Stimulated activated CD4-positive, alpha-beta T cell treated with anti-CD3 and anti-CD28 coated beads, Interleukin-15, amount 100 ng/mL, for 24 hours (primary cell): Measurements from ENCODE around the gene IQSEC2.
A peak's percentile ranks its signal among the peaks of the same experiment; 100 is the strongest.

Source experiments
- DNase-seq: peaks from one replicate; pipeline ENCODE4 v3.0.0-alpha.2; 2020

Gene IQSEC2

DNA sequence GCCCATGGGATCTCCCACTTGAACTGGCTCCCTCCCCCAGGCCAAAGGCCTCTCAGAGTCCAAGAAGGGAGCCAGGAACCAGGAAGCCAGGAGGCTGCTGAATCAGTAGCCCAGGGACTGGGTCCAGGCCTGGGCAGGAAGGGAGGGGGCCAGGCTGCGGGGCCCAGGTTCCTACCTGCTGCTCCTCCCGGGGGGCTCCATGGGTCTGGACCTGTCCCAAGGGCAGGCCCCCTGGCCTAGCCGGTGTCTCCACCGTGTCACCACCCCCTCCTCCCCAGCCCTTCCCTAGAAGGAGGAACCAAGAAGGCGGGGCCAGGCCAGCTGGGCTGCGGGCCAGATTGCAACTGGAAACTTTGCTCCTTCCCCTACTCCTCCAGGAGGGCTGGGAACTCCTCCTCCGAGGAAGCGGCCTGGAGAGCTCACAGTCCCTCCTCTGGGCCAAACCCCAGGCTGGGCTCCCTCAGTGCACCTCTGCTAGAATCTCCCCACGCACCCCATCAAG is at the start of gene IQSEC2:
TSS of gene IQSEC2 (minus strand) at position 264 of the 502 bp plus-strand sequence.
- DNase-seq = no peak

GRCh38 chrX:53330331-53330730 is 48.9 kb upstream of the IQSEC2 start:
- DNase-seq = no peak

DNA sequence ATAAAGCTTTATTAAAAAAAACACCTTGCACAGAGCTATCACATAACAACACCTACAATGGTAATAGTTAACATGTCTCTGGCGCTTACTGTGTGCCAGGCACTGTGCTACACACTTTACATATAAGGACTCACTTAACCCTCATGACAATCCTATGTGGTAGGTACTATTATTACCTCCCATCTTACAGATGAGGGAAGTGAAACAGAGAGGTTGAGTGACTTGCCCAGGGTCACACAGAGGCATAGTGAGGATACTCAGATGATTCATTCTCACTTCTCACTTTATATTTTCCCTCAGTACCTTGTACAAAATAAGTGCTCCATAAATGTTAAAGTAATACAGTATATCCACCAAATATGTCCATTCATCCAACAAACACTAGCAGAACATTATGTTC is 43.4 kb upstream of the IQSEC2 start:
- no peak for DNase-seq

DNA sequence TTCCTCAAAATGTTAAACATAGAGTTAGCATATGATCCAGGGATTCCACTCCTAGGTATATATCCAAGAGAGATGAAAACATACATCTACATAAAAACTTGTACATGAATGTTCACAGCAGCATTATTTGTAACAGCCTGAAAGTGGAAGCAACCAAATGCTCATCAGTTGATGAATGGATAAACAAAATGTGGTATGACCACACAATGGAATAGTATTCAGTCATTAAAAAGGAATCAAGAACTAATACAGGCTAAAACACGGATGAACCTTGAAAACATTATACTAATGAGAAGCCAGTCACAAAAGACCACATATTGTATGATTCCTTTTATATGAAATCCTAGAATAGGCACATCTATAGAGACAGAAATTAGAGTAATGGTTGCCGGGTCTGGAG is 42.7 kb upstream of the IQSEC2 start:
- DNase-seq = no peak

DNA sequence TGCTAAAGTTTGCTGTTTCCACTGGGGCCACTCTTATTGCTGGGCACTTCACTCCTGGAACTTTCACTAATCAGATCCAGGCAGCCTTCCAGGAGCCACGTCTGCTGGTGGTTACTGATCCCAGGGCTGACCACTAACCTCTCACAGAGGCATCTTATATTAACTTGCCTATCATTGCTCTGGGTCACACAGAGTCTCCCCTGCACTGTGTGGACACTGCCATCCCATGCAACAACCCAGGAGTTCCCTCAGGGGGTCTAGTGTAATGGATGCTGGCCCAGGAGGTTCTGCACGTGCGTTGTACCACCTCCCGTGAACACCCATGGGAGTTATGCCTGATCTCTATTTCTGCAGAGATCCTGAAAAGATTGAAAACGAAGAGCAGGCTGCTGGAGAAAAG is 41.8 kb upstream of the IQSEC2 start:
- no peak for DNase-seq

- no peak for DNase-seq
Observed at GRCh38 chrX:53321943-53322497, 40.6 kb upstream of the IQSEC2 start.

GRCh38 chrX:53321230-53321942 is 40.0 kb upstream of the IQSEC2 start:
- peak; percentile 26 for DNase-seq

- DNase-seq = peak; percentile 19
Observed at GRCh38 chrX:53320543-53321229, 39.3 kb upstream of the IQSEC2 start.

DNA sequence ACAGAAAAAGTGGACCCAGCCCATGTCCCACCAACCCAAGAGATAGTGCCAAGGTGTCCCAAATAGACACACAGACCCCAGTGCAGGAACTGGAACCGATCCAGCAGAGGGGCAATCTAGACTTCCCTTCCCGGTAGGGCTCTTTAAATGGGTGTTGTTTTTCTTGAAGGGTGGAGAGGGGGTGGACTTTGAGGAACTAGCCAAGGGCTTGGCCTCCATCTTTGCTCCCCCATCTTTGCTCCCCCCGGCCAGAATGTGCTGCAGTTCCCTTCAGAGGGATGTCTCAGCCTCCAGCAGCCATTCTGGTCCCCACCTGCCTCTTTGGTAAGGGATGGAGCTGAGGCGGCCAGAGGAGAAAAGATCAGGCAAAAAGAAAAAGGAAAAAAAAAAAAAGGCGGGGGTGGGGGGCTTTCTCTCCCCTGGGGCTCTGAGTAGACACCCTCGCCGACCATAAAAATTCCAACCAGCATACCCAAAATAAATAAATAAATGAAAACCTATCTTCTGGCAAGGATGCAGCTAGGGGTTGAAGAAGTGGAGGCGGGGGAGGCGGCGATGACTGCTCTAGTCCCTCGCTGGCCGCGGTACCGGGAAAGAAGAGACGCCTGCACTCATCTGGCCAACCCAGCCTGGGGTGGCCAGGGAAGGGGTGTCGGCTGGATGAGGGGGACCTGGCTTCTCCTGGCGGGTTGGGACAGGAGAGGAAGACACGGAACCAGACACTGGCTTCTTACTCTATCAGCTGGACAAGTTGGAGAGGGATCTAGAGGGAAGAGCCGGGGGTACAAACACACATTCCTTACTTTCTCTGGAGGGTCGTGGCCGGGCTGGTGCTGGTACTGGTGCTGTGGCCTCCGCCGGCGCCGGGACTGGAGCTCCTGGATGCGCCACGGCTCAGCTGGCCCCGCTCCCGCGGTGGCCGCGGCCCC is 38.5 kb upstream of the IQSEC2 start:
- peak; percentile 12 for DNase-seq

DNA sequence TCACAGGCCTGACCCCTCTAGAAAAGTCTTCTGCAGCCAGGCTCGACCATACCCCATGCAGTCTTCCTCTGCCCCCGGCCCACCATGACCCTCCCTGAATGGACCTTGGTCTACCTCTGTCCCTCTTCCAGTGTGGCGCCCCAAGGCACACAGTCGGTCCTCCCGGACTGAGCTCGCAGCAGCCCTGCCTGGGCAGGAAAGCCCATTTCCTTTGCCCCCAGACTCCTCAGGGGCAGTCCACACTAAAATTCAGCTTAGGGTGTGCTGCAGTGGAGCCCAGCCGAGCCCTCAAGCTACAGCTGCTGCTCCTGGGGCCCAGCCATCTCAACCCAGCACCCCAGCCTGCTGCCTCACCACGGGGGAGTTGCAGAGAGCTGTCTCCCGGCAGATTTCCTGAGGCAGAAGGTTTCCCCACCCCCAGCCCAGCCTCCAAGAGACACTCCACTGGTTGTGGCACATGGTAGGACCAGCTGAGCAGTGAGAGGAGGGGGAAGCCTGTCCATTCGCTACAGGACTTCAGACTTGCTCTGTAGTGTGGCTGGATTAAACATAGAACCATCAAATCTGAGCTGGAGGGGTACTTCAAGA is 37.5 kb upstream of the IQSEC2 start:
- DNase-seq = no peak

GRCh38 chrX:53317365-53318069 is 36.1 kb upstream of the IQSEC2 start:
- DNase-seq = peak; percentile 73

GRCh38 chrX:53316860-53317237 is 35.5 kb upstream of the IQSEC2 start:
- no peak for DNase-seq

DNA sequence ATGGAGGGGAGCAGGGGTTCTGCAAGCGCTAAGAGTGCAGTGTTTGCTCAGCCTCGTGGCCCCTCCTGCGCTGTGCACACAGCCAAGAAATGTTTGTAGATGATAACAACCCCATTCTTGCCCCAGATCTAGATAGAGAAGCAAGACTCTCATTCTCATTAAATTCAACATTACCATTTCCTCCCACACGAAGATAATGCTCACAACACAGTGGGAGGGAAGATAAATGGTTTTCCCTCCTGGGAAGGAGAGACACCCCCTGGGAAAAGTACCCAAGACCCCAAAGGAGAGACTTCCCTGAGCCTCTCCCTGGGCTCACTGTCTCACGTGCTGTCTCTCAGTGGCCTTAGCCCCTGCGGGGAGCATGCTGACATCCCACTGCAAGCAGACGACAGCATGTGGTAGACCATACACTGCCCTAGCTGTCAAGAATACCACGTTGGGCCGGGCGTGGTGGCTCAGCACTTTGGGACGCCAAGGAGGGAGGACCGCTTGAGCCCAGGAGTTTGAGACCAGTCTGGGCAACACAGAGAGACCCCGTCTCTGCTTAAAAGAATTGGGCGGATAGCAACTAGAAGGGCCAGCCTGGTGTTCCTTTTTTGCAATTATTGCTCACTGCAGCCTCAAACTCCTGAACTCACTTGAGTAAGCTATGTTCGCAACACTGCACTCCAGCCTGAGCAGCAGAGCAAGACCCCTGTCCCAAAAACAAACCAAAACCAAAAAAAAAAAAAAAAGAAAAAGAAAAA is 34.9 kb upstream of the IQSEC2 start:
- no peak for DNase-seq

DNA sequence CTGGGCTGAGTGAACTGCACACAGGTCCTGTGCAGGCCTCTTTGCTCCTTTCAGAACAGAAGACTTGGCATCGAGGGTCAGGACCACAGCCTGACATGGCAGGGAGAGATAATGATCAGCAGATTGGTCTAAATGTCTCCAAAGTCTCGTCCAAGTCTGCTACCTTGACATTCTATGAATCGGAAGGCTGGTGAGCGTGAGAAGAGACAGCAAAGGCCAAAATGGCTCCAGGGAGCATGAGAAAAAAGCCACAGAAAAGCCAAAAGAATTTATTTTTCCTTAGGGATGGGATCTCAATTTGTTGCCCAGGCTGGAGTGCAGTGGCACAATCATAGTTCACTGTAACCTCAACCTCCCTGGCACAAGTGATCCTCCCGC is 32.3 kb upstream of the IQSEC2 start:
- DNase-seq = no peak

- DNase-seq = peak; percentile 65
Observed at GRCh38 chrX:53312946-53313727, 31.8 kb upstream of the IQSEC2 start.

GRCh38 chrX:53309837-53310236 is 28.5 kb upstream of the IQSEC2 start:
- DNase-seq = no peak

DNA sequence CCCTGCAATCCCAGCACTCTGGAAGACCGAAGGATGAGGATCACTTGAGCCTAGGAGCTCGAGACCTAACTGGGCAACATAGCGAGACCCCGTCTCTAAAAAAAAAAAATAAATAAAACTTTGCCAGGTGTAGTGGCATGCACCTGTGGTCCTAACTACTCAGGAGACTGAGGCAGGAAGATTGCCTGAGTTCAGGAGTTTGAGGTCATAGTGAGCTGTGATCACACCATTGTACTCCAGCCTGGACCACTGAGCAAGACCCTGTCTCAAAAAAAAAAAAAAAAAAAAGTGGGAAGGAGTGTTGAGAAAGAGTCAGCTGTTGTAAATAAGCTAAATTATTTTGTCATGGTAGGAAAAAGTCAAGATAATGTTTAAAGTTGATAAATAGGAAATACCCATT is 27.5 kb upstream of the IQSEC2 start:
- no peak for DNase-seq

GRCh38 chrX:53305996-53306937 is 24.9 kb upstream of the IQSEC2 start:
- DNase-seq = no peak
